Transverse colon (tissue), 3 donors: ENCODE measurements around the gene TMEM235.

ENCODE experiments used
- POLR2A ChIP-seq: fragments of 450-650 bp; IDR thresholded peaks from one replicate; pipeline ENCODE4 v1.6.1; 2016; ENCODE audit warnings: antibody characterized with exemption, mild to moderate bottlenecking, moderate library complexity
- TF ChIP-seq, protein P1 (sequence below), 5 experiments: fragments of 200-600 bp in 3 of 5; fragments of 450-650 bp in 2 of 5; sonication (generic) in 3 of 5; IDR thresholded peaks; 1 replicate in 2 of 5; 2 replicates in 3 of 5; pipeline ENCODE4 v1.5.1; 2016 to 2017; ENCODE audit warnings: antibody characterized with exemption in 5 of 5, inconsistent platforms in 3 of 5, mild to moderate bottlenecking in 2 of 5, moderate library complexity in 1 of 5

DNA sequence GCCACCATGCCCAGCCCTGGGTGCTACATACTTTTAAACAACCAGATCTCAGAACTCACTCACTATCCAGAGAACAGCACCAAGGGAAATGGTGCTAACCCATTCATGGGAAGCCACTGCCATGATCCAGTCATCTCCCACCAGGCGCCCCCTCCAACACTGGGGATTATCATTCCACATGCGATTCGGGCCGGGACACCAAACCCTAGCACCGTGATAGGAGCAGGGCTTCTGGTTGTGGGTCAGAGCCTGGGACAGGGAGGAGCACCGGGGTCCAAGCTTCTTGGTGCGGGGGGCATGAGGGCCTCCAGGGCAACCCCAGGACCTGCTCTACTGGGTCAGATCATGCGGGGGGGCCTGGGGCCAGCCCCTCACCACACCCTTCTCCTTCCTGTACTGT, 4.5 kb downstream of the TMEM235 start:
- TF ChIP-seq, protein P1, sequence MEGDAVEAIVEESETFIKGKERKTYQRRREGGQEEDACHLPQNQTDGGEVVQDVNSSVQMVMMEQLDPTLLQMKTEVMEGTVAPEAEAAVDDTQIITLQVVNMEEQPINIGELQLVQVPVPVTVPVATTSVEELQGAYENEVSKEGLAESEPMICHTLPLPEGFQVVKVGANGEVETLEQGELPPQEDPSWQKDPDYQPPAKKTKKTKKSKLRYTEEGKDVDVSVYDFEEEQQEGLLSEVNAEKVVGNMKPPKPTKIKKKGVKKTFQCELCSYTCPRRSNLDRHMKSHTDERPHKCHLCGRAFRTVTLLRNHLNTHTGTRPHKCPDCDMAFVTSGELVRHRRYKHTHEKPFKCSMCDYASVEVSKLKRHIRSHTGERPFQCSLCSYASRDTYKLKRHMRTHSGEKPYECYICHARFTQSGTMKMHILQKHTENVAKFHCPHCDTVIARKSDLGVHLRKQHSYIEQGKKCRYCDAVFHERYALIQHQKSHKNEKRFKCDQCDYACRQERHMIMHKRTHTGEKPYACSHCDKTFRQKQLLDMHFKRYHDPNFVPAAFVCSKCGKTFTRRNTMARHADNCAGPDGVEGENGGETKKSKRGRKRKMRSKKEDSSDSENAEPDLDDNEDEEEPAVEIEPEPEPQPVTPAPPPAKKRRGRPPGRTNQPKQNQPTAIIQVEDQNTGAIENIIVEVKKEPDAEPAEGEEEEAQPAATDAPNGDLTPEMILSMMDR (IDR thresholded peaks at IDR 0.05) = no peak
- no peak for TF ChIP-seq POLR2A
